T-cell (primary cell): ENCODE results near the gene ZNF675. TPM values are rescaled to one million over a fixed set of nuclear protein-coding genes. Genes with fewer than 3 reads are reported as not detected.
"Not testable (repeated sequence)": the region's sequence is repeated elsewhere in the genome, so short reads cannot be mapped to it uniquely, and the experiment has no call there.

Experiments
- ATAC-seq, 4 experiments: fragments of 200-7000 bp in 3 of 4; fragments of 150-1000 bp in 1 of 4; cut with Tn5 transposase; replicated peaks in 1 of 4; 1 replicate in 3 of 4; 2 replicates in 1 of 4; pipeline ENCODE4 v1.10.0; 2021; ENCODE audit warnings: moderate library complexity in 3 of 4, mild to moderate bottlenecking in 2 of 4, moderate number of reproducible peaks in 1 of 4
- CTCF ChIA-PET, 2 donors: fragments of 300-600 bp; sonication (Branson Sonifier 250); formaldehyde crosslinking; loops; one replicate each; lab custom pipeline; 2022; ENCODE audit warnings: antibody characterized with exemption in 2 of 2; lab: Charles Lee
- POLR2A ChIA-PET, 2 donors: fragments of 300-600 bp; sonication (Branson Sonifier 250); formaldehyde crosslinking; loops; one replicate each; lab custom pipeline; 2022; ENCODE audit warnings: antibody characterized with exemption in 2 of 2; lab: Charles Lee
- DNase-seq, 35 experiments: peaks; one replicate each; pipeline versions ENCODE4 v3.0.0 to v3.0.0-alpha.2; 2013 to 2023
- H3K27ac ChIP-seq: one replicate; pipeline ENCODE4 v1.5.1; 2013; ENCODE audit warnings: low read length
- H3K27me3 ChIP-seq, 2 experiments: replicated peaks in 1 of 2; 1 replicate in 1 of 2; 2 replicates in 1 of 2; pipeline versions ENCODE4 v1.6.1 to v1.7.0; 2013; ENCODE audit warnings: low read length in 1 of 2, mixed read lengths in 1 of 2; ENCODE audit not compliant: control insufficient read depth in 2 of 2, insufficient read depth in 2 of 2; ENCODE audit errors: extremely low read depth in 1 of 2
- H3K36me3 ChIP-seq, 2 donors: 1 replicate in 1 of 2; 2 replicates in 1 of 2; pipeline versions ENCODE4 v1.6.1 to v1.7.0; 2013; ENCODE audit warnings: low read length in 1 of 2; ENCODE audit not compliant: control insufficient read depth in 2 of 2, insufficient read depth in 1 of 2; ENCODE audit errors: extremely low read depth in 1 of 2
- H3K4me1 ChIP-seq, 2 experiments: 1 replicate in 1 of 2; 2 replicates in 1 of 2; pipeline versions ENCODE4 v1.6.1 to v1.7.0; 2013; ENCODE audit warnings: low read length in 2 of 2, mixed read lengths in 1 of 2; ENCODE audit not compliant: insufficient read depth in 2 of 2, control insufficient read depth in 1 of 2; ENCODE audit errors: extremely low read depth in 1 of 2
- H3K4me3 ChIP-seq, 2 donors: 1 replicate in 1 of 2; 2 replicates in 1 of 2; pipeline versions ENCODE4 v1.5.1 to v1.7.0; 2013; ENCODE audit warnings: mild to moderate bottlenecking in 2 of 2, low read length in 1 of 2, moderate library complexity in 1 of 2; ENCODE audit not compliant: control insufficient read depth in 1 of 2; ENCODE audit errors: extremely low read depth in 1 of 2
- H3K9me3 ChIP-seq: 2 replicates; pipeline ENCODE4 v1.7.0; 2013
- H3K27ac Mint-ChIP-seq, 2 donors: one replicate each; pipeline ENCODE4 v1.8.0; 2020 to 2021; ENCODE audit warnings: mild to moderate bottlenecking in 2 of 2, mixed read lengths in 2 of 2
- H3K27me3 Mint-ChIP-seq, 2 donors: one replicate each; pipeline ENCODE4 v1.8.0; 2021 to 2022; ENCODE audit warnings: mixed read lengths in 2 of 2
- H3K36me3 Mint-ChIP-seq: one replicate; pipeline ENCODE4 v1.8.0; 2021; ENCODE audit warnings: mixed read lengths
- H3K4me1 Mint-ChIP-seq, 3 donors: one replicate each; pipeline ENCODE4 v1.8.0; 2020 to 2022; ENCODE audit warnings: mixed read lengths in 3 of 3, mild to moderate bottlenecking in 1 of 3
- H3K4me3 Mint-ChIP-seq, 3 donors: one replicate each; pipeline ENCODE4 v1.8.0; 2020 to 2022; ENCODE audit warnings: mild to moderate bottlenecking in 3 of 3, mixed read lengths in 3 of 3, moderate library complexity in 3 of 3
- H3K9me3 Mint-ChIP-seq, 3 donors: one replicate each; pipeline ENCODE4 v1.8.0; 2020 to 2022; ENCODE audit warnings: mixed read lengths in 3 of 3
- WGBS: methylation state at CpG from one replicate; pipeline ENCODE4 v1.1.5; 2013; ENCODE audit warnings: missing lambda C conversion rate; ENCODE audit not compliant: insufficient coverage; 5-methylcytosine and 5-hydroxymethylcytosine counted together
- total RNA-seq, 35 experiments: library from RNA in 6 of 35; stranded (reverse) in 6 of 35; fragments of 120-200 nt in 1 of 35; gene quantifications; one replicate each; pipeline versions ENCODE4 v1.2.1 to v1.2.4 and lab custom pipeline; 2013 to 2026

Gene ZNF675
- total RNA-seq, 5 donors from 2014 or later (not counting 1 experiment from before 2014, with no cell fraction given) = 17.5 to 27.7 (median 24.2) TPM

DNA sequence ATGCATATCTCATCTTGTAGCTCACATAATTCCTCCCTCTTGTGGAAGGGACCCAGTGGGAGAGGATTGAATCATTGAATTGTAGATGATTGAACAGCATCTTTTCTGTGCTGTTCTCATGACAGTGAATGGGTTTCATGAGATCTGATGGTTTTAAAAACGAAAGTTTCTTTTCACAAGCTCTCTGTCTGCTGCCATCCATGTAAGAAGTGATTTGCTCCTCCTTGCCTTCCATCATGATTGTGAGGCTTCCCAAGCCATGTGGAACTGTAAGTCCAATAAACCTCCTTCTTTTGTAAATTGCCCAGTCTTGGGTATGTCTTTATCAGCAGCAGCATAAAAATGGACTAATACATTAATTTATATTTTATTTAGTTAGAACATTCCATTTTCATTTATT is 19.6 kb upstream of the ZNF675 start:
- Histone ChIP-seq H3K27me3 (peaks cover 0 to 6% of the 10 kb centered on the region in 2 experiments), H3K4me1 (no peaks in the 10 kb centered on the region), H3K27ac (no peak overlapping the region), H3K4me3 (no peak overlapping the region), H3K9me3 (no peaks in the 10 kb centered on the region), H3K36me3 (no peaks in the 10 kb centered on the region)
- Mint-ChIP-seq H3K4me3 (no peak overlapping the region), H3K27me3 (peaks cover 5 to 6% of the 10 kb centered on the region in 2 donors), H3K4me1 (no peaks in the 10 kb centered on the region), H3K9me3 (peaks cover 0 to 11% (median 9%) of the 10 kb centered on the region in 3 donors), H3K27ac (no peak overlapping the region), H3K36me3 (no peaks in the 10 kb centered on the region)
- ATAC-seq = no peak
- WGBS = 100% methylated on average over 1 of the region's 1 CpG
- no peak for DNase-seq
- CTCF ChIA-PET = no interaction called here
- POLR2A ChIA-PET = no interaction called here

DNA sequence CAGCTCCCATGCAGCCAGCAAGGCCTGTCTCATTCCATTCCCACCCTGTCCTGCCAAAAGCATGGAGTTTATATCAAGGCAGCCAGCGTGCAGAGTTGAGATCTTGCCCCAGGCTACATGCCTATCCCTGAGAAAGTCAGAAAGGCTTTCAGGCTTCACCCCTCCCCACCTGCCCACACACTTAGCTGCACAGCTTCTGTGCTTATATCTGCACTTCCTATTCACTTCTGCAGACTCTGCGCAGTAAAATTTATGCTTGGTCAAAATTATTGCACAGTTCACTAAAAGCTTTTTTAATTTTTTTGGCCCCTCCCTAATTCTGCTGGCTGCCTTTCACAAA is 12.5 kb upstream of the ZNF675 start:
- Mint-ChIP-seq H3K36me3 (no peaks in the 10 kb centered on the region), H3K9me3 (peaks cover 0 to 3% (median 0%) of the 10 kb centered on the region in 3 donors), H3K27ac (peak overlapping the region in 1 of 2 donors; percentile 16), H3K27me3 (peaks cover 5 to 6% of the 10 kb centered on the region in 2 donors), H3K4me1 (no peaks in the 10 kb centered on the region), H3K4me3 (no peak overlapping the region)
- no peak for ATAC-seq
- ChIA-PET POLR2A (no interaction called here), CTCF (no interaction called here)
- no peaks in the 10 kb centered on the region for H3K9me3 ChIP-seq
- H3K4me1 ChIP-seq = no peaks in the 10 kb centered on the region
- H3K4me3 ChIP-seq = no peak overlapping the region
- H3K36me3 ChIP-seq = no peaks in the 10 kb centered on the region
- DNase-seq = no peak
- peaks cover 0 to 7% of the 10 kb centered on the region in 2 experiments for H3K27me3 ChIP-seq
- no peak overlapping the region for H3K27ac ChIP-seq
- WGBS = 69% methylated on average over 1 of the region's 2 CpGs

DNA sequence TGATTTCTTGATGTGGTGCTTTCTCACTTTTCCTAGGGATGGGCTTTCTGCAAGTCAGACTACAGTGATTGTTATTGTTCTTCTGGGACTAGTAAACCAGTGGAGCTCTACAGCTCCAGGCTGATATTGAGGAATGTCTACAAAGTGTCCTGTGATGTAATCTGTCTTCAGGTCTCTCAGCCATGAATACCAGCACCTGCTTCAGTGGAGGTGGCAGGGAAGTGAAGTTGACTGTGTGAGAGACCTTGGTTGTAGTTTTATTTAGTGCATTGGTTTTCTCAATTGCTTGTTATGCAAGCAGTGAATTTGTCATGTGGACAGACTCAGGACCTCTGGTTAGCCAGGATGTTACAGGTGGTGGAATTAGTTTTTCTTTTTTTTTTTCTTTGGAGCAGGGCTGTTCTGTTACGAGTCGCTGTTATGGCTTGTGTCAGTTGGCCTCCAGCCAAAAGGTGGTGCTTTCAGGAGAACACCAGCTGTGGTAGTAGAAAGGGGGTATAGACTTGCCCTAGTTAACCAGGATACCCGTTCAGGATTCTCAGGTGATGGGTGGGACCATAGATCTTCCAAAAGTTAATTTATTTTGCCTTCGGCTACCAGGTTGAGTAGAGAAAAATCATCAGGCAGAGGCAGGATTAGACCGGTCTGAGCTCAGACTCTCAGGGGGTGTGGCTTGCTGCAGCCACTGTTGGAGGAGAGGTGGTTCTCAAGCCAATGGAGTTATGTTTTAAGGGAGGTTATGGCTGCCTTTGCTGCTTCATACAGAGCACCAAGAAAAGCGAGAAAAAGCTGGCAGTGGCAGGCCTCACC is 11.9 kb upstream of the ZNF675 start:
- peak overlapping the region; percentile 16 to 71 for H3K27ac Mint-ChIP-seq
- peak in 3 of 4 experiments; percentile 36 to 53 (median 52) for ATAC-seq

DNA sequence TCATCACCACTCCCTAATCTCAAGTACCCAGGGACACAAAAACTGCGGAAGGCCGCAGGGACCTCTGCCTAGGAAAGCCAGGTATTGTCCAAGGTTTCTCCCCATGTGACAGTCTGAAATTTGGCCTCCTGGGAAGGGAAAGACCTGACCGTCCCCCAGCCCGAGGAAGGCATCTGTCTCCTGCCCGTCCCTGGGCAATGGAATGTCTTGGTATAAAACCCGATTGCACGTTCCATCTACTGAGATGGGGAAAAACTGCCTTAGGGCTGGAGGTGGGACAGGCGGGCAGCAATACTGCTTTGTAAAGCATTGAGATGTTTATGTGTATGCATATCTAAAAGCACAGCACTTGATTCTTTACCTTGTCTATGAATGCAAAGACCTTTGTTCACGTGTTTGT is 5.9 kb upstream of the ZNF675 start:
- WGBS = 72% methylated on average over 3 of the region's 9 CpGs
- H3K36me3 ChIP-seq, H3K9me3 Mint-ChIP-seq, ATAC-seq, H3K4me1 ChIP-seq, POLR2A ChIA-PET, H3K36me3 Mint-ChIP-seq, DNase-seq, H3K27me3 Mint-ChIP-seq, H3K27ac ChIP-seq, H3K9me3 ChIP-seq, H3K27ac Mint-ChIP-seq, H3K4me3 ChIP-seq, H3K4me3 Mint-ChIP-seq, CTCF ChIA-PET, H3K27me3 ChIP-seq: not testable (repeated sequence)
- peaks cover 4 to 13% (median 10%) of the 10 kb centered on the region in 3 donors for H3K4me1 Mint-ChIP-seq

More for the DNA sequence above, 11.9 kb upstream of the ZNF675 start:
- H3K4me1 ChIP-seq = no peaks in the 10 kb centered on the region
- H3K9me3 ChIP-seq = no peaks in the 10 kb centered on the region
- DNase-seq = peak in 2 of 35 experiments; percentile 2 to 12
- 74% methylated on average over 4 of the region's 6 CpGs for WGBS
- no peak overlapping the region for H3K27ac ChIP-seq
- no peaks in the 10 kb centered on the region for H3K4me1 Mint-ChIP-seq
- H3K27me3 ChIP-seq = peaks cover 0 to 6% of the 10 kb centered on the region in 2 experiments
- CTCF ChIA-PET = no interaction called here
- peaks cover 5 to 6% of the 10 kb centered on the region in 2 donors for H3K27me3 Mint-ChIP-seq
- peak overlapping the region in 2 of 3 donors; percentile 28 to 32 for H3K4me3 Mint-ChIP-seq
- H3K9me3 Mint-ChIP-seq = peaks cover 0 to 3% (median 0%) of the 10 kb centered on the region in 3 donors
- no peaks in the 10 kb centered on the region for H3K36me3 ChIP-seq
- no peaks in the 10 kb centered on the region for H3K36me3 Mint-ChIP-seq
- POLR2A ChIA-PET = no interaction called here
- H3K4me3 ChIP-seq = no peak overlapping the region

DNA sequence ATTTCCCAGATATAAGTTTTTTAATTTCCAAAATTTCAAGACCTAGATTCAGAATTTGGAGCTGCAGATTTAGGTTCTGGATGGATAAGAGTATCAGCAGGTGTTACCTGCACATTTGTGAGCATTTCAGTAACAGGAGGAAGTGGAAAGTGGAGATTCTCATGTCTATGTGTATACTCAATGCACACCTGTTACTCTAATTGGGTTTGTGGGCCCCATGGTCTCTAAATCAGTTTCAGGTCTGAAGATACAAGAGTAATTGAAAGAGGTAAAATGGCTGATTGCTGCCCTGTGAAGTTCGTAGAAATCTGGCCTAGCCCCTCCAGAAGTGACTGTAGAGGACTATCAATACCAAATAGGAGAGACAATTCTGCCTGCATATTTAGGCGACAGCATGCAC is 13.9 kb downstream of the ZNF675 start:
- Mint-ChIP-seq H3K36me3 (peaks cover 81% of the 10 kb centered on the region), H3K4me1 (peaks cover 28 to 55% (median 32%) of the 10 kb centered on the region in 3 donors)

DNA sequence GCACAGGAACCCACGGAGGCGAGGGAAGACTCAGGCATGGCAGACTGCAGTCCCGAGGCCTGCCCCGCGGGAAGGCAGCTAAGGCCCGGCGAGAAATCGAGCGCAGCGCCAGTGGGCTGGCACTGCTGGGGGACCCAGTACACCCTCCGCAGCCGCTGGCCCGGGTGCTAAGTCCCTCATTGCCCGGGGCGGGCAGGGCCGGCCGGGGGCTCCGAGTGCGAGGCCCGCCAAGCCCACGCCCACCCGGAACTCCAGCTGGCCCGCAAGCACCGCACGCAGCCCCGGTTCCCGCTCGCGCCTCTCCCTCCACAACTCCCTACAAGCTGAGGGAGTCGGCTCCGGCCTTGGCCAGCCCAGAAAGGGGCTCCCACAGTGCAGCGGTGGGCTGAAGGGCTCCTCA is 18.4 kb downstream of the ZNF675 start:
- H3K27me3 Mint-ChIP-seq, DNase-seq, H3K4me3 ChIP-seq, H3K27me3 ChIP-seq, H3K4me1 ChIP-seq, ATAC-seq, CTCF ChIA-PET, H3K27ac ChIP-seq, H3K27ac Mint-ChIP-seq, H3K4me3 Mint-ChIP-seq: not testable (repeated sequence)
- Mint-ChIP-seq H3K36me3 (peaks cover 86% of the 10 kb centered on the region), H3K9me3 (peaks cover 10 to 25% (median 23%) of the 10 kb centered on the region in 3 donors), H3K4me1 (peaks cover 19 to 32% (median 31%) of the 10 kb centered on the region in 3 donors)
- 78% methylated on average over 9 of the region's 32 CpGs for WGBS
- POLR2A ChIA-PET = interaction anchor here in 1 of 2 donors (0.6 kb wide), 1 partner anchor 17 kb away, joined by 4 read pairs; no protein-coding TSS in a partner anchor
- peaks cover 2 to 16% of the 10 kb centered on the region in 2 donors for H3K36me3 ChIP-seq
- peaks cover 13% of the 10 kb centered on the region for H3K9me3 ChIP-seq

More for the DNA sequence above, 13.9 kb downstream of the ZNF675 start:
- WGBS = 100% methylated on average over 1 of the region's 2 CpGs
- no peak overlapping the region for H3K27ac ChIP-seq
- H3K4me1 ChIP-seq = no peaks in the 10 kb centered on the region
- no peaks in the 10 kb centered on the region for H3K27me3 Mint-ChIP-seq
- peaks cover 10 to 19% (median 12%) of the 10 kb centered on the region in 3 donors for H3K9me3 Mint-ChIP-seq
- peaks cover 2 to 3% of the 10 kb centered on the region in 2 donors for H3K36me3 ChIP-seq
- no peak overlapping the region for H3K27ac Mint-ChIP-seq
- no peaks in the 10 kb centered on the region for H3K27me3 ChIP-seq
- DNase-seq = no peak
- H3K9me3 ChIP-seq = peaks cover 11% of the 10 kb centered on the region
- no peak for ATAC-seq
- CTCF ChIA-PET = no interaction called here
- POLR2A ChIA-PET = no interaction called here
- no peak overlapping the region for H3K4me3 Mint-ChIP-seq
- peak overlapping the region in 1 of 2 donors; percentile 10 for H3K4me3 ChIP-seq
